Muscle layer of duodenum (tissue), 2 donors: ENCODE measurements around the gene IMPACT.
A peak's percentile ranks its signal among the peaks of the same experiment; 100 is the strongest.

Source experiments
- H3K27ac ChIP-seq: one replicate; pipeline ENCODE4 v1.7.0; 2013; ENCODE audit warnings: mild to moderate bottlenecking, low read length
- H3K27me3 ChIP-seq: one replicate; pipeline ENCODE4 v1.7.0; 2013; ENCODE audit warnings: low read depth, mild to moderate bottlenecking, control low read depth, low read length
- H3K36me3 ChIP-seq, 2 donors: one replicate each; pipeline ENCODE4 v1.7.0; 2013; ENCODE audit warnings: low read length in 2 of 2, control low read depth in 1 of 2, mild to moderate bottlenecking in 1 of 2; ENCODE audit not compliant: insufficient read depth in 2 of 2, control insufficient read depth in 1 of 2
- H3K4me1 ChIP-seq, 2 donors: one replicate each; pipeline ENCODE4 v1.7.0; 2013; ENCODE audit warnings: low read length in 2 of 2, mild to moderate bottlenecking in 2 of 2, control low read depth in 1 of 2, moderate library complexity in 1 of 2; ENCODE audit not compliant: insufficient read depth in 2 of 2, control insufficient read depth in 1 of 2
- H3K4me3 ChIP-seq, 2 donors: one replicate each; pipeline ENCODE4 v1.7.0; 2013; ENCODE audit warnings: low read length in 2 of 2, low read depth in 1 of 2, mild to moderate bottlenecking in 1 of 2
- H3K9me3 ChIP-seq, 2 donors: one replicate each; pipeline ENCODE4 v1.7.0; 2013; ENCODE audit warnings: low read length in 2 of 2, control low read depth in 1 of 2, mild to moderate bottlenecking in 1 of 2; ENCODE audit not compliant: control insufficient read depth in 1 of 2
- donor health status: healthy.

IMPACT gene

DNA sequence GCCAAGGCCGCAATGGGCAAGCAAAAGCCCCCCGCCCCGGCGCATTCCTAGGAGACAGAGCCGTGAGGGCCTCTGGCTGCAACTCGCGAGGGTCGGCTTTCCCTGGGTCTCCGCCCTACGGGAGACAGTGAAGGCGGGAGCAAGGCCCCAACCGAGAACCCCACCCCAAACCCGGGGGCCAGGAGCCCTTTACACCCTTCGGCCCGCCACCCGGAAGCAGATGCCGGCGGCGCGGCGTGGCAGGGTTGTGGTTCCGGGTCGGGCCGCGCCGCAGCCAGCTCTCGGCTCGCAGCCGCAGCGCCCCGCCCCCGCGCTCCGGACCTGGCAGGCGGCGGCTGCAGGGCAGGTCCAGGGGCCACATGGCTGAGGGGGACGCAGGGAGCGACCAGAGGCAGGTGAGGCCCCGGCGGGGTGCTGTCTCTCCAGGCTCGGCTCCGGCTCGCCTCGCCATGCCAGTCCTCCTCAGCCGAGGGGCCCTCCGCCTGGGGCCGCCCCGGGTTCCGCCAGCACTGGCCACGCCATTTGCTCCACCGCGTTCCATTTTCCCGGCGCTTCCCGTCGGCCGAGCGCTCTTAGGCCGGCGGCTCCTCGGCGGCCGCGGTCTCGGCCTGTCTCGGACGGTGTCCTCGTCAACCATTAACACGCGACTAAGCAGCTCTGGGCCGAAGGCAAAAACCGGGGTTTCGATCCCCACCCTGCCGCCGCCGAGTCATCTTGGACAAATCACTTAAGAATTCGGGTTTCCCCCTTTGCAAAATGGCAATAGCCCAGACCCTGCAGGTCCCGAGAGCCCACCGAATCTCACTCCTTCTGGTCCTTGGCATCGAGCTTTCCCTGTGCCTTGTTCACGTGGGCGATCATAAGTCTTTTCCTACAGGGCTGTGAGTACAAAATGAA, at the start of gene IMPACT:
Gene IMPACT, plus strand, starts transcription at position 273 of the 897 bp plus-strand sequence. Its CDS starts 87 bp downstream, at position 360.
- H3K9me3 ChIP-seq = no peaks in the 10 kb centered on the region
- H3K27ac ChIP-seq = peak within 1 kb of the TSS; percentile 73
- H3K4me3 ChIP-seq = peak within 1 kb of the TSS; percentile 81 to 83
- no peaks in the 10 kb centered on the region for H3K27me3 ChIP-seq
- H3K36me3 ChIP-seq = no peaks in the 10 kb centered on the region
- peaks cover 7 to 14% of the 10 kb centered on the region in 2 donors for H3K4me1 ChIP-seq

GRCh38 chr18:24378598-24378997, 47.9 kb upstream of the IMPACT start:
- Histone ChIP-seq H3K27ac (no peak overlapping the region), H3K27me3 (no peaks in the 10 kb centered on the region), H3K36me3 (peaks cover 0 to 11% of the 10 kb centered on the region in 2 donors), H3K4me1 (no peaks in the 10 kb centered on the region), H3K9me3 (no peaks in the 10 kb centered on the region), H3K4me3 (no peak overlapping the region)

DNA sequence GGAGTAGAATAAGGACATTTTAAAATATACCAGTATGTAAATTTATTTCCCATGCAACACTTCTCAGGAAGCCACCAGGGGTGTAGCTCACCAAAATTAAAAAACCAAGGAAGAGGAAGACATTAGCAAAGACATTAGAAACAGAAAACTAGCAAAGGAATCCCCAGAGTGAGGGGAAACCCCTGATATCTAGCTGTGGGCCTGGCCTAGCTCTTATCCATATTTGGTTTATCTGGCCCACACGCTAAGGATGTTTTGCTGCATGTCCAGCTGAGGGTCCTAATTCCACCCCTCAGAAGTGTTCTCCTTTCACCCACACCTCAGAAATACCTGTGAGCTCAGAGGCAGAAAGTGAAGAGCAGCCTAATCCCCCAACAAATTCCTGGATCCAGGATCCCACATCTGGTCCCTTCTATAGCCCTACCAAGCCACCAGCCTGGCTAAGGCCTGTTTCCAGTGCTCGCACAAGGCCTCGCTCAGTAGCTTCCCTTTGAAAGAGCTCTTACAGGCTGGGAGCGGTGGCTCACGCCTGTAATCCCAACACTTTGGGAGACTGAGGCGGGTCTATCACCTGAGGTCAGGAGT, 46.2 kb upstream of the IMPACT start:
- no peak overlapping the region for H3K4me3 ChIP-seq
- no peaks in the 10 kb centered on the region for H3K27me3 ChIP-seq
- H3K4me1 ChIP-seq = no peaks in the 10 kb centered on the region
- no peaks in the 10 kb centered on the region for H3K9me3 ChIP-seq
- H3K36me3 ChIP-seq = peaks cover 0 to 8% of the 10 kb centered on the region in 2 donors
- H3K27ac ChIP-seq = no peak overlapping the region

- Histone ChIP-seq H3K9me3 (no peaks in the 10 kb centered on the region), H3K36me3 (peaks cover 0 to 8% of the 10 kb centered on the region in 2 donors), H3K4me3 (no peak overlapping the region), H3K27me3 (no peaks in the 10 kb centered on the region), H3K27ac (no peak overlapping the region), H3K4me1 (no peaks in the 10 kb centered on the region)
Measured at GRCh38 chr18:24381126-24381525, 45.3 kb upstream of the IMPACT start.

DNA sequence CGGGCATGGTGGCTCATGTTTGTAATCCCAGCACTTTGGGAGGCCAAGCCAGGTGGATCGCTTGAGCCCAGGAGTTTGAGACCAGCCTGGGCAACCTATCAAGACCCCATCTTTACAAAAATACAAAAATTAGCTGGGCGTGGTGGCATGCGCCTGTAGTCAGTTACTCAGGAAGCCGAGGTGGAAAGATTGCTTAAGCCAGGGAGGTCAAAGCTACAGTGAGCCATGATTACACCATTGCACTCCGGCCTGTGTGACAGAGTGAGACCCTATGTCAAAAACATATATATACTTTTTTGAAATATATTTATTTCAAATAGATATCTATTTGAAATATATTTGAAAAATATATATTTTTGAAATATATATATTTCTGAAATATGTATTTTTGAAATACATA, 39.8 kb upstream of the IMPACT start:
- Histone ChIP-seq H3K4me3 (no peak overlapping the region), H3K27me3 (no peaks in the 10 kb centered on the region), H3K27ac (no peak overlapping the region), H3K36me3 (no peaks in the 10 kb centered on the region), H3K4me1 (no peaks in the 10 kb centered on the region), H3K9me3 (no peaks in the 10 kb centered on the region)

DNA sequence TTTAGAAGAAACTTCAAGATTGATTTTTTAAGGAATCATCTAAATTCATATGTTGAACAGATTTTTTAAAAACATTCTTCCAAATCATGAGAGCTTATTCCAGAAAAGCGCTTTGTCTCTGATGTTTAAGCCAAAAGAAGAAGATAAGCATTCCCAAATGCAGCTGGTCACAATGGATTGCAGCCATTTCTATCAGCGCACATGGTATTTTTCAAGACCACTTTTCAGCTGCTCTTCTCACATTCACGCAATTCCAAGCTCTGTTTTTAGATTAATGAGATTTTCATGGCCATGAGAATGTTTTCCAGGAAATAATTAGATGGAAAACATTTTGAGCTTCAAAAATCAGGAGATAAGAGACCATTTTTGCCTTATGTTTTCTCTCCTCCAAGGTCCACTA, 37.5 kb upstream of the IMPACT start:
- H3K4me1 ChIP-seq = no peaks in the 10 kb centered on the region
- no peaks in the 10 kb centered on the region for H3K36me3 ChIP-seq
- no peaks in the 10 kb centered on the region for H3K27me3 ChIP-seq
- H3K27ac ChIP-seq = no peak overlapping the region
- no peaks in the 10 kb centered on the region for H3K9me3 ChIP-seq
- no peak overlapping the region for H3K4me3 ChIP-seq

- Histone ChIP-seq H3K36me3 (no peaks in the 10 kb centered on the region), H3K27ac (no peak overlapping the region), H3K9me3 (no peaks in the 10 kb centered on the region), H3K4me1 (peaks cover 0 to 11% of the 10 kb centered on the region in 2 donors), H3K4me3 (no peak overlapping the region), H3K27me3 (no peaks in the 10 kb centered on the region)
Measured at GRCh38 chr18:24395049-24395795, 31.2 kb upstream of the IMPACT start.

GRCh38 chr18:24396082-24396633, 30.3 kb upstream of the IMPACT start:
- Histone ChIP-seq H3K27me3 (no peaks in the 10 kb centered on the region), H3K36me3 (no peaks in the 10 kb centered on the region), H3K27ac (no peak overlapping the region), H3K4me3 (no peak overlapping the region), H3K4me1 (peaks cover 0 to 11% of the 10 kb centered on the region in 2 donors), H3K9me3 (no peaks in the 10 kb centered on the region)

- H3K36me3 ChIP-seq = no peaks in the 10 kb centered on the region
- peak overlapping the region; percentile 75 to 83 for H3K4me3 ChIP-seq
- peaks cover 0 to 11% of the 10 kb centered on the region in 2 donors for H3K4me1 ChIP-seq
- H3K27ac ChIP-seq = peak overlapping the region; percentile 39
- no peaks in the 10 kb centered on the region for H3K9me3 ChIP-seq
- H3K27me3 ChIP-seq = no peaks in the 10 kb centered on the region
Measured at GRCh38 chr18:24397131-24397693, 29.3 kb upstream of the IMPACT start.

DNA sequence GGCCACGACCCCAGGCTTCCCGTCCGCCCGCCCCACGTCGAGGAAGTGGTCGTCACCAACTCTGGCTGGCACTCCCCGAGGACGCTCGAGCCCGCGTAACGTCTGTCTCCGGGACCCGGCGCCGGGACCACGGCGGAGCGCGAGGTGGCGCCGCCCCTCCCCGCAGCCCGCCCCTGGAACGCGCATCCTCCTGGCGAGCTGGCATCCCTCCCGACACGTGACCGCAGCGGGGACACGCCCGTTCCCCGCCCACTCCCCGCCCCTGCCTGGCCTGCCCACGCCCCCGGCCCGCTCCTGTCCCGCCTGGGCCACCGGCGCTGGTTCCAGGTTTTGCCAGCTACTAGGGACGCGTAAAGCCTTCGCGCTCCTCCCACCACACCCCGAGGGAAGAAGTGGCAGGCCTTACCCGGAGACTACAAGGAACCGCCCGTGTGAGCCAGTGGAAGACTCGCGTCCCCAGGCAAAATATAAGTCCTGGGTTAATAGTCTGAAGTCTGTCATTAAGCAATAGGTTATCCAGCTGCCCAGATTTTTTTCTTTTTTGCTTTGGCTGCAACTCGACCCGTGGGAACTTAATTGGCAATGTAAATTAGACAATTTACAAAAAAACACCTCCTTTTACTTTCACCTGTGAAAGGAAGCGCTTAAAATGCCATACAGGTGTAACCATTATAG, 28.6 kb upstream of the IMPACT start, which contains the start of gene OSBPL1A:
Gene OSBPL1A, minus strand, starts transcription at position 131 of the 675 bp plus-strand sequence. CDS start 20,291 bp downstream, outside the sequence.
- H3K36me3 ChIP-seq = no peaks in the 10 kb centered on the region
- peak within 1 kb of the TSS; percentile 75 to 83 for H3K4me3 ChIP-seq
- H3K9me3 ChIP-seq = no peaks in the 10 kb centered on the region
- peaks cover 0 to 11% of the 10 kb centered on the region in 2 donors for H3K4me1 ChIP-seq
- H3K27me3 ChIP-seq = no peaks in the 10 kb centered on the region
- H3K27ac ChIP-seq = peak within 1 kb of the TSS; percentile 39
